Measurements from ENCODE around the gene USHBP1. TPM values are rescaled to one million over a fixed set of nuclear protein-coding genes. Genes with fewer than 3 reads are reported as not detected.
A peak's percentile ranks its signal among the peaks of the same experiment; 100 is the strongest.

USHBP1 gene
- total and polyA plus RNA-seq, 2 donors (not counting 1 experiment from before 2014, with no cell fraction given): 0.39 TPM; not detected in 1

GRCh38 chr19:17282488-17283125 is 18.1 kb upstream of the USHBP1 start:
- TF ChIP-seq CTCF (IDR thresholded peaks at IDR 0.05) (peak; percentile 92), EZH2 (IDR thresholded peaks at IDR 0.05; ENCODE audit: borderline replicate concordance, insufficient read depth, low read depth, low read length, poor library complexity, severe bottlenecking) (no peak)
- Histone ChIP-seq H3K27ac (ENCODE audit: low read length in 2 of 2) (no peak overlapping the region), H2AFZ (ENCODE audit: insufficient read depth, low read depth, low read length, poor library complexity, severe bottlenecking) (peak overlapping the region; percentile 85), H3K9me3 (ENCODE audit: control extremely low read depth in 1 of 3, control insufficient read depth in 2 of 3, insufficient read depth in 1 of 3, low read length in 2 of 3) (no peaks in the 10 kb centered on the region), H3K79me2 (ENCODE audit: control insufficient read depth, insufficient read depth, low read length) (no peaks in the 10 kb centered on the region), H3K4me3 (ENCODE audit: control extremely low read depth in 1 of 5, extremely low read depth in 1 of 5, insufficient read depth in 1 of 5, low read depth in 2 of 5, low read length in 4 of 5) (peak overlapping the region; percentile 48 to 92 (median 66)), H3K9ac (ENCODE audit: low read length) (peak overlapping the region; percentile 78), H3K27me3 (replicated peaks in 1 of 4; ENCODE audit: control extremely low read depth in 1 of 4, control insufficient read depth in 3 of 4, insufficient read depth in 4 of 4, low read length in 3 of 4) (no peaks in the 10 kb centered on the region), H4K20me1 (ENCODE audit: control insufficient read depth, insufficient read depth, low read length, poor library complexity, severe bottlenecking) (no peaks in the 10 kb centered on the region), H3K4me2 (replicated peaks; ENCODE audit: low read depth, low read length, poor library complexity, severe bottlenecking) (peak overlapping the region; percentile 92), H3K4me1 (ENCODE audit: control insufficient read depth in 2 of 2, insufficient read depth in 2 of 2, low read length in 2 of 2) (peaks cover 5 to 21% of the 10 kb centered on the region in 2 donors), H3K36me3 (replicated peaks in 1 of 2; ENCODE audit: control extremely low read depth in 1 of 2, control insufficient read depth in 1 of 2, extremely low read depth in 1 of 2, insufficient read depth in 2 of 2, low read length in 1 of 2) (peaks cover 0 to 13% of the 10 kb centered on the region in 2 experiments)
- DNase-seq: peak; percentile 88
- intact Hi-C loops (cut with micrococcal nuclease): loop anchor here (1.0 to 10.0 kb wide), 5 partner anchors 21 to 568 kb away; no protein-coding TSS in a partner anchor
- Mint-ChIP-seq H3K27me3 (no peaks in the 10 kb centered on the region), H3K27ac (peak overlapping the region; percentile 63), H3K9me3 (ENCODE audit: insufficient read depth) (no peaks in the 10 kb centered on the region), H3K4me1 (peaks cover 8% of the 10 kb centered on the region), H3K4me3 (peak overlapping the region; percentile 93)
- ChIA-PET POLR2A (interaction anchor here (0.6 to 1.5 kb wide), 6 partner anchors 18 to 99 kb away, joined by 3 to 12 read pairs (median 6); partner anchors contain the start of genes OCEL1, USE1 and USHBP1), CTCF (interaction anchor here (0.8 to 5.9 kb wide), 16 partner anchors 11 to 564 kb away, joined by 3 to 52 read pairs (median 5); partner anchors contain the start of genes BABAM1, MRPL34, USE1 and USHBP1)
- peak; percentile 84 for ATAC-seq (ENCODE audit: low read depth)
- WGBS (ENCODE audit: insufficient coverage): 4% methylated on average over 45 of the region's 45 CpGs

All from B cell (primary cell).